ENCODE results near the gene CDK18.

GRCh38 chr1:205499789-205500188 is 4.7 kb upstream of the CDK18 start:
- no peak for TF ChIP-seq HDGF (IDR thresholded peaks at IDR 0.05; ENCODE audit: borderline replicate concordance)
- no peak for TF ChIP-seq ELF4 (IDR thresholded peaks at IDR 0.05)
- TF ChIP-seq SUZ12 (IDR thresholded peaks at IDR 0.05) = no peak
- TF ChIP-seq, protein P1, sequence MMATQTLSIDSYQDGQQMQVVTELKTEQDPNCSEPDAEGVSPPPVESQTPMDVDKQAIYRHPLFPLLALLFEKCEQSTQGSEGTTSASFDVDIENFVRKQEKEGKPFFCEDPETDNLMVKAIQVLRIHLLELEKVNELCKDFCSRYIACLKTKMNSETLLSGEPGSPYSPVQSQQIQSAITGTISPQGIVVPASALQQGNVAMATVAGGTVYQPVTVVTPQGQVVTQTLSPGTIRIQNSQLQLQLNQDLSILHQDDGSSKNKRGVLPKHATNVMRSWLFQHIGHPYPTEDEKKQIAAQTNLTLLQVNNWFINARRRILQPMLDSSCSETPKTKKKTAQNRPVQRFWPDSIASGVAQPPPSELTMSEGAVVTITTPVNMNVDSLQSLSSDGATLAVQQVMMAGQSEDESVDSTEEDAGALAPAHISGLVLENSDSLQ (IDR thresholded peaks at IDR 0.05) = no peak
- TF ChIP-seq FOXK2 (IDR thresholded peaks at IDR 0.05) = no peak
- TF ChIP-seq SP1 (IDR thresholded peaks at IDR 0.05) = no peak
- no peak for TF ChIP-seq FOXM1 (IDR thresholded peaks at IDR 0.05; ENCODE audit: borderline replicate concordance)
- TF ChIP-seq BHLHE40 (IDR thresholded peaks at IDR 0.05; ENCODE audit: borderline replicate concordance) = no peak
- no peak for TF ChIP-seq ZNF384 (IDR thresholded peaks at IDR 0.05)
- no peak for TF ChIP-seq LEF1 (IDR thresholded peaks at IDR 0.05; ENCODE audit: borderline replicate concordance)
- no peak for TF ChIP-seq NFRKB (IDR thresholded peaks at IDR 0.05)
- TF ChIP-seq ARNT (IDR thresholded peaks at IDR 0.05) = no peak
